ENCODE data around the gene TNS4.

TNS4 gene

GRCh38 chr17:40515011-40515410 lies 13.6 kb upstream of the TNS4 start:
- Histone ChIP-seq H3K4me1 (ENCODE audit: control insufficient read depth in 2 of 2, insufficient read depth in 1 of 2, low read depth in 1 of 2, low read length in 2 of 2) (peaks cover 2 to 5% of the 10 kb centered on the region in 2 donors), H2AK5ac (ENCODE audit: low read depth, low read length) (no peak overlapping the region), H3K9ac (ENCODE audit: low read depth, low read length, poor library complexity) (no peak overlapping the region), H3K27ac (replicated peaks; ENCODE audit: low read length) (no peak overlapping the region), H3K79me1 (ENCODE audit: low read depth, low read length) (no peaks in the 10 kb centered on the region), H3K4me3 (ENCODE audit: low read length in 2 of 2) (no peak overlapping the region), H3K27me3 (ENCODE audit: control insufficient read depth in 3 of 3, insufficient read depth in 3 of 3, low read depth in 1 of 3, low read length in 3 of 3) (peaks cover 0 to 23% (median 0%) of the 10 kb centered on the region in 3 experiments), H4K91ac (ENCODE audit: low read depth, low read length, poor library complexity) (no peak overlapping the region), H2AFZ (ENCODE audit: low read length) (no peak overlapping the region), H4K8ac (ENCODE audit: low read depth, low read length) (no peak overlapping the region), H3K9me3 (replicated peaks in 1 of 2; ENCODE audit: control insufficient read depth in 2 of 2, insufficient read depth in 1 of 2, low read depth in 1 of 2, low read length in 2 of 2) (no peaks in the 10 kb centered on the region), H3K23ac (ENCODE audit: low read depth, low read length, poor library complexity) (no peak overlapping the region), H2BK15ac (ENCODE audit: low read length) (no peak overlapping the region), H2BK120ac (ENCODE audit: low read depth, low read length) (no peak overlapping the region), H2BK5ac (ENCODE audit: low read length) (no peak overlapping the region), H3K18ac (ENCODE audit: low read length) (no peak overlapping the region), H3K4me2 (ENCODE audit: insufficient read depth, low read length, poor library complexity, severe bottlenecking) (no peak overlapping the region), H3K14ac (ENCODE audit: low read length) (no peak overlapping the region), H3K4ac (ENCODE audit: low read length) (no peak overlapping the region), H3K36me3 (replicated peaks in 1 of 2; ENCODE audit: control insufficient read depth in 2 of 2, insufficient read depth in 2 of 2, low read length in 2 of 2) (no peaks in the 10 kb centered on the region), H2BK12ac (ENCODE audit: low read length) (no peak overlapping the region)
- no CpG with 5 or more reads among the region's 4 CpGs for WGBS, 2 donors (ENCODE audit: extremely low coverage in 2 of 2, insufficient read length in 2 of 2, insufficient replicate concordance in 1 of 2)
- no peak for DNase-seq (ENCODE audit: low spot score)

GRCh38 chr17:40514013-40514875 lies 12.8 kb upstream of the TNS4 start:
- H2BK120ac ChIP-seq (ENCODE audit: low read depth, low read length), result no peak overlapping the region
- peaks cover 2 to 7% of the 10 kb centered on the region in 2 donors for H3K4me1 ChIP-seq (ENCODE audit: control insufficient read depth in 2 of 2, insufficient read depth in 1 of 2, low read depth in 1 of 2, low read length in 2 of 2)
- no peak overlapping the region for H2BK12ac ChIP-seq (ENCODE audit: low read length)
- DNase-seq (ENCODE audit: low spot score), result no peak
- H2BK15ac ChIP-seq (ENCODE audit: low read length), result no peak overlapping the region
- no peak overlapping the region for H2AFZ ChIP-seq (ENCODE audit: low read length)
- H3K18ac ChIP-seq (ENCODE audit: low read length), result no peak overlapping the region
- no peak overlapping the region for H2AK5ac ChIP-seq (ENCODE audit: low read depth, low read length)
- H3K9ac ChIP-seq (ENCODE audit: low read depth, low read length, poor library complexity), result no peak overlapping the region
- no peak overlapping the region for H3K4ac ChIP-seq (ENCODE audit: low read length)
- H4K91ac ChIP-seq (ENCODE audit: low read depth, low read length, poor library complexity), result no peak overlapping the region
- H3K9me3 ChIP-seq (replicated peaks in 1 of 2; ENCODE audit: control insufficient read depth in 2 of 2, insufficient read depth in 1 of 2, low read depth in 1 of 2, low read length in 2 of 2), result no peaks in the 10 kb centered on the region
- no peak overlapping the region for H3K23ac ChIP-seq (ENCODE audit: low read depth, low read length, poor library complexity)
- H2BK5ac ChIP-seq (ENCODE audit: low read length), result no peak overlapping the region
- H3K4me2 ChIP-seq (ENCODE audit: insufficient read depth, low read length, poor library complexity, severe bottlenecking), result no peak overlapping the region
- H4K8ac ChIP-seq (ENCODE audit: low read depth, low read length), result no peak overlapping the region
- H3K27me3 ChIP-seq (ENCODE audit: control insufficient read depth in 3 of 3, insufficient read depth in 3 of 3, low read depth in 1 of 3, low read length in 3 of 3), result peaks cover 0 to 29% (median 0%) of the 10 kb centered on the region in 3 experiments
- H3K27ac ChIP-seq (replicated peaks; ENCODE audit: low read length), result no peak overlapping the region
- H3K14ac ChIP-seq (ENCODE audit: low read length), result no peak overlapping the region
- no peak overlapping the region for H3K4me3 ChIP-seq (ENCODE audit: low read length in 2 of 2)
- H3K36me3 ChIP-seq (replicated peaks in 1 of 2; ENCODE audit: control insufficient read depth in 2 of 2, insufficient read depth in 2 of 2, low read length in 2 of 2), result no peaks in the 10 kb centered on the region
- no peaks in the 10 kb centered on the region for H3K79me1 ChIP-seq (ENCODE audit: low read depth, low read length)
- no CpG with 5 or more reads among the region's 7 CpGs for WGBS, 2 donors (ENCODE audit: extremely low coverage in 2 of 2, insufficient read length in 2 of 2, insufficient replicate concordance in 1 of 2)

DNA sequence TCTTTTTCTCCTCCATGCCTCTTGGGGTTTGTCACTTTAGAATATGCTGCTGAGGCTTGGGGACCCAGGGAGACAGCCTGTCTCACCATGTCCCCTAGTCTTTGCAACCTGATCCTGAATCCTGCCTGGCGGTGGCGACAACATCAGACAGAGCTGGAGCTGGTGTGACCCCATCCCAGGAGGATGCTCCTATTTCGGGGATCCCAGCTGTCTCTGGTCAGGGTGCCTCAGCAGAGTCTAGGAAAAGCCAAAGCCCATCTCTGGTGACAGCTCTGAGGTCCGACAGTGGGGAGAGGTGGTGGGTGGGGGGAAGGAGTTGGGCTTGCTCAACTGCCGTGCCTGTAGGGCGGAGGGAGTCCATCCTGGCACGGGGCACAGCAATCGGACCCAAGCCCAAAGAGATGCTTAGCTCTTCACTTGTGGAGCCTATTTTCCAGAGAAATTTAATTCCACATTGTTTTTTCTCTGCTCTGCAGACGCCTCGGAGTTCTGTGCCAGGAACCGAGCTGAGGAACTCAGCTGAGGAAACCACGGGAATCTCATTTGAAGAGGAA lies 10.3 kb upstream of the TNS4 start:
- Histone ChIP-seq H3K9ac (ENCODE audit: low read depth, low read length, poor library complexity) (no peak overlapping the region), H3K4ac (ENCODE audit: low read length) (no peak overlapping the region), H3K9me3 (replicated peaks in 1 of 2; ENCODE audit: control insufficient read depth in 2 of 2, insufficient read depth in 1 of 2, low read depth in 1 of 2, low read length in 2 of 2) (no peaks in the 10 kb centered on the region), H4K8ac (ENCODE audit: low read depth, low read length) (no peak overlapping the region), H3K79me1 (ENCODE audit: low read depth, low read length) (no peaks in the 10 kb centered on the region), H2BK120ac (ENCODE audit: low read depth, low read length) (no peak overlapping the region), H3K18ac (ENCODE audit: low read length) (no peak overlapping the region), H2BK5ac (ENCODE audit: low read length) (no peak overlapping the region), H4K91ac (ENCODE audit: low read depth, low read length, poor library complexity) (no peak overlapping the region), H3K36me3 (replicated peaks in 1 of 2; ENCODE audit: control insufficient read depth in 2 of 2, insufficient read depth in 2 of 2, low read length in 2 of 2) (no peaks in the 10 kb centered on the region), H3K23ac (ENCODE audit: low read depth, low read length, poor library complexity) (no peak overlapping the region), H2AFZ (ENCODE audit: low read length) (no peak overlapping the region), H2BK15ac (ENCODE audit: low read length) (no peak overlapping the region), H3K14ac (ENCODE audit: low read length) (no peak overlapping the region), H3K4me1 (ENCODE audit: control insufficient read depth in 2 of 2, insufficient read depth in 1 of 2, low read depth in 1 of 2, low read length in 2 of 2) (peaks cover 2 to 7% of the 10 kb centered on the region in 2 donors), H3K27ac (replicated peaks; ENCODE audit: low read length) (no peak overlapping the region), H2BK12ac (ENCODE audit: low read length) (no peak overlapping the region), H2AK5ac (ENCODE audit: low read depth, low read length) (no peak overlapping the region), H3K4me2 (ENCODE audit: insufficient read depth, low read length, poor library complexity, severe bottlenecking) (no peak overlapping the region), H3K4me3 (ENCODE audit: low read length in 2 of 2) (no peak overlapping the region), H3K27me3 (ENCODE audit: control insufficient read depth in 3 of 3, insufficient read depth in 3 of 3, low read depth in 1 of 3, low read length in 3 of 3) (peaks cover 0 to 29% (median 0%) of the 10 kb centered on the region in 3 experiments)
- WGBS, 2 donors (ENCODE audit: extremely low coverage in 2 of 2, insufficient read length in 2 of 2, insufficient replicate concordance in 1 of 2), result no CpG with 5 or more reads among the region's 12 CpGs
- DNase-seq (ENCODE audit: low spot score), result no peak

GRCh38 chr17:40511136-40511535 lies 9.7 kb upstream of the TNS4 start:
- no peak overlapping the region for H2AFZ ChIP-seq (ENCODE audit: low read length)
- H3K18ac ChIP-seq (ENCODE audit: low read length), result no peak overlapping the region
- no peaks in the 10 kb centered on the region for H3K9me3 ChIP-seq (replicated peaks in 1 of 2; ENCODE audit: control insufficient read depth in 2 of 2, insufficient read depth in 1 of 2, low read depth in 1 of 2, low read length in 2 of 2)
- H3K9ac ChIP-seq (ENCODE audit: low read depth, low read length, poor library complexity), result no peak overlapping the region
- DNase-seq (ENCODE audit: low spot score), result no peak
- H2AK5ac ChIP-seq (ENCODE audit: low read depth, low read length), result no peak overlapping the region
- H3K4me2 ChIP-seq (ENCODE audit: insufficient read depth, low read length, poor library complexity, severe bottlenecking), result no peak overlapping the region
- no peaks in the 10 kb centered on the region for H3K36me3 ChIP-seq (replicated peaks in 1 of 2; ENCODE audit: control insufficient read depth in 2 of 2, insufficient read depth in 2 of 2, low read length in 2 of 2)
- no peak overlapping the region for H3K23ac ChIP-seq (ENCODE audit: low read depth, low read length, poor library complexity)
- H3K27me3 ChIP-seq (ENCODE audit: control insufficient read depth in 3 of 3, insufficient read depth in 3 of 3, low read depth in 1 of 3, low read length in 3 of 3), result peaks cover 0 to 29% (median 0%) of the 10 kb centered on the region in 3 experiments
- H4K8ac ChIP-seq (ENCODE audit: low read depth, low read length), result no peak overlapping the region
- H4K91ac ChIP-seq (ENCODE audit: low read depth, low read length, poor library complexity), result no peak overlapping the region
- H2BK15ac ChIP-seq (ENCODE audit: low read length), result no peak overlapping the region
- H3K27ac ChIP-seq (replicated peaks; ENCODE audit: low read length), result no peak overlapping the region
- H3K4me3 ChIP-seq (ENCODE audit: low read length in 2 of 2), result no peak overlapping the region
- H2BK12ac ChIP-seq (ENCODE audit: low read length), result no peak overlapping the region
- no peak overlapping the region for H3K14ac ChIP-seq (ENCODE audit: low read length)
- WGBS, 2 donors (ENCODE audit: extremely low coverage in 2 of 2, insufficient read length in 2 of 2, insufficient replicate concordance in 1 of 2), result no CpG with 5 or more reads among the region's 2 CpGs
- no peak overlapping the region for H2BK5ac ChIP-seq (ENCODE audit: low read length)
- H3K79me1 ChIP-seq (ENCODE audit: low read depth, low read length), result no peaks in the 10 kb centered on the region
- H3K4ac ChIP-seq (ENCODE audit: low read length), result no peak overlapping the region
- peaks cover 2 to 7% of the 10 kb centered on the region in 2 donors for H3K4me1 ChIP-seq (ENCODE audit: control insufficient read depth in 2 of 2, insufficient read depth in 1 of 2, low read depth in 1 of 2, low read length in 2 of 2)
- H2BK120ac ChIP-seq (ENCODE audit: low read depth, low read length), result no peak overlapping the region
